WTC11 (cell line): Measurements from ENCODE around the gene KAT8. TPM values are rescaled to one million over a fixed set of nuclear protein-coding genes. Genes with fewer than 3 reads are reported as not detected.
A peak's percentile ranks its signal among the peaks of the same experiment; 100 is the strongest.

Experiments used
- ATAC-seq: fragments of 200-7000 bp; cut with Tn5 transposase; 2 replicates; pipeline ENCODE4 v1.10.0; 2021; ENCODE audit warnings: mild to moderate bottlenecking, moderate library complexity
- CTCF ChIA-PET: fragments of 300-600 bp; sonication (Branson Sonifier 250); formaldehyde crosslinking; loops from one replicate; lab custom pipeline; 2021; ENCODE audit warnings: antibody characterized with exemption; lab: Charles Lee
- POLR2A ChIA-PET: fragments of 350-600 bp; sonication (Branson Sonifier 250); formaldehyde crosslinking; loops from one replicate; lab custom pipeline; 2021; ENCODE audit warnings: antibody characterized with exemption; lab: Charles Lee
- DNase-seq: peaks from one replicate; pipeline ENCODE4 v3.0.0; 2021; ENCODE audit warnings: low spot score
- H3K27ac Mint-ChIP-seq: 2 replicates; pipeline ENCODE4 v1.8.0; 2021; ENCODE audit warnings: mixed read lengths
- H3K27me3 Mint-ChIP-seq: 2 replicates; pipeline ENCODE4 v1.8.0; 2021; ENCODE audit warnings: low read depth, mild to moderate bottlenecking, moderate library complexity, mixed read lengths
- H3K36me3 Mint-ChIP-seq: 2 replicates; pipeline ENCODE4 v1.8.0; 2021; ENCODE audit warnings: mixed read lengths
- H3K4me1 Mint-ChIP-seq: 2 replicates; pipeline ENCODE4 v1.8.0; 2022; ENCODE audit warnings: mixed read lengths
- H3K4me3 Mint-ChIP-seq: 2 replicates; pipeline ENCODE4 v1.8.0; 2021; ENCODE audit warnings: mild to moderate bottlenecking, moderate library complexity, mixed read lengths
- H3K9me3 Mint-ChIP-seq: 2 replicates; pipeline ENCODE4 v1.8.0; 2021; ENCODE audit warnings: mixed read lengths
- ATF2 ChIP-seq: sonication (generic); formaldehyde crosslinking; IDR thresholded peaks from 2 replicates; pipeline ENCODE4 v1.8.1; 2022; ENCODE audit warnings: low read depth, missing genetic modification reagents, borderline replicate concordance
- ATF3 ChIP-seq: sonication (generic); formaldehyde crosslinking; conservative IDR thresholded peaks from 2 replicates; pipeline ENCODE4 v1.8.1; 2022; ENCODE audit warnings: mild to moderate bottlenecking, missing genetic modification reagents
- ATF6 ChIP-seq: sonication (generic); formaldehyde crosslinking; IDR thresholded peaks from 2 replicates; pipeline ENCODE4 v1.8.1; 2023; ENCODE audit warnings: mild to moderate bottlenecking, missing genetic modification reagents
- CREM ChIP-seq: sonication (generic); formaldehyde crosslinking; IDR thresholded peaks from 2 replicates; pipeline ENCODE4 v1.8.1; 2022; ENCODE audit warnings: mild to moderate bottlenecking, missing genetic modification reagents, moderate library complexity
- E2F5 ChIP-seq: sonication (generic); formaldehyde crosslinking; IDR thresholded peaks from 2 replicates; pipeline ENCODE4 v1.8.1; 2022; ENCODE audit warnings: mild to moderate bottlenecking, moderate library complexity, missing genetic modification reagents
- ELF4 ChIP-seq: sonication (generic); formaldehyde crosslinking; IDR thresholded peaks from 2 replicates; pipeline ENCODE4 v1.8.1; 2022; ENCODE audit warnings: low read depth, mild to moderate bottlenecking, moderate library complexity, missing genetic modification reagents
- ETV6 ChIP-seq: sonication (generic); formaldehyde crosslinking; IDR thresholded peaks from 2 replicates; pipeline ENCODE4 v1.8.1; 2022; ENCODE audit warnings: mild to moderate bottlenecking, missing genetic modification reagents
- FOXK1 ChIP-seq: sonication (generic); formaldehyde crosslinking; IDR thresholded peaks from 2 replicates; pipeline ENCODE4 v1.8.0; 2022; ENCODE audit warnings: mild to moderate bottlenecking, moderate library complexity, missing genetic modification reagents
- FOXP1 ChIP-seq: sonication (generic); formaldehyde crosslinking; IDR thresholded peaks from 2 replicates; pipeline ENCODE4 v1.8.0; 2022; ENCODE audit warnings: missing genetic modification reagents, mild to moderate bottlenecking, moderate library complexity, borderline replicate concordance
- GABPB1 ChIP-seq: sonication (generic); formaldehyde crosslinking; IDR thresholded peaks from 2 replicates; pipeline ENCODE4 v1.8.1; 2023; ENCODE audit warnings: mild to moderate bottlenecking, missing genetic modification reagents
- HMGXB4 ChIP-seq: sonication (generic); formaldehyde crosslinking; IDR thresholded peaks from 2 replicates; pipeline ENCODE4 v1.8.1; 2023; ENCODE audit warnings: mild to moderate bottlenecking, moderate library complexity, missing genetic modification reagents
- NFE2L1 ChIP-seq: sonication (generic); formaldehyde crosslinking; IDR thresholded peaks from 2 replicates; pipeline ENCODE4 v1.8.1; 2023; ENCODE audit warnings: missing genetic modification reagents
- NR2C2 ChIP-seq: sonication (generic); formaldehyde crosslinking; IDR thresholded peaks from 2 replicates; pipeline ENCODE4 v1.8.0; 2022; ENCODE audit warnings: mild to moderate bottlenecking, missing genetic modification reagents
- PRDM15 ChIP-seq: sonication (generic); formaldehyde crosslinking; IDR thresholded peaks from 2 replicates; pipeline ENCODE4 v1.8.0; 2022; ENCODE audit warnings: missing genetic modification reagents
- PRRX2 ChIP-seq: fragments of 250-450 bp; sonication (Bioruptor Pico); IDR thresholded peaks from 2 replicates; pipeline ENCODE4 v1.8.0; 2021; ENCODE audit warnings: mild to moderate bottlenecking
- SMAD3 ChIP-seq: sonication (generic); formaldehyde crosslinking; IDR thresholded peaks from 2 replicates; pipeline ENCODE4 v1.8.0; 2022; ENCODE audit warnings: missing genetic modification reagents, mild to moderate bottlenecking, borderline replicate concordance
- SP1 ChIP-seq: sonication (generic); formaldehyde crosslinking; conservative IDR thresholded peaks from 2 replicates; pipeline ENCODE4 v1.8.1; 2022; ENCODE audit warnings: missing genetic modification reagents
- TEAD1 ChIP-seq: sonication (generic); formaldehyde crosslinking; IDR thresholded peaks from 2 replicates; pipeline ENCODE4 v1.8.0; 2022; ENCODE audit warnings: mild to moderate bottlenecking, missing genetic modification reagents
- USF2 ChIP-seq: sonication (generic); formaldehyde crosslinking; IDR thresholded peaks from 2 replicates; pipeline ENCODE4 v1.8.1; 2023; ENCODE audit warnings: mild to moderate bottlenecking, missing genetic modification reagents, moderate library complexity
- ZMAT4 ChIP-seq: fragments of 250-450 bp; sonication (Bioruptor Pico); IDR thresholded peaks from 2 replicates; pipeline ENCODE4 v1.9.0; 2021; ENCODE audit warnings: mild to moderate bottlenecking
- ZNF138 ChIP-seq: sonication (generic); formaldehyde crosslinking; conservative IDR thresholded peaks from 2 replicates; pipeline ENCODE4 v1.8.1; 2022; ENCODE audit warnings: mild to moderate bottlenecking, moderate library complexity, missing genetic modification reagents
- ZNF263 ChIP-seq: sonication (generic); formaldehyde crosslinking; IDR thresholded peaks from 2 replicates; pipeline ENCODE4 v1.8.1; 2022; ENCODE audit warnings: low read depth, mild to moderate bottlenecking, moderate library complexity, missing genetic modification reagents
- ZNF671 ChIP-seq: fragments of 250-450 bp; sonication (Bioruptor Pico); IDR thresholded peaks from 2 replicates; pipeline ENCODE4 v1.8.0; 2021; ENCODE audit warnings: mild to moderate bottlenecking
- total RNA-seq: library from RNA; stranded (reverse); gene quantifications from 3 replicates; pipeline ENCODE4 v1.2.3, GENCODE V29; 2021

KAT8 gene
- total RNA-seq, 1 experiment from 2014 or later, result 70.8 TPM

- H3K27ac Mint-ChIP-seq, result peak within 1 kb of the TSS; percentile 95
- ATAC-seq (peak; percentile 86), DNase-seq (peak; percentile 97)
- H3K4me1 Mint-ChIP-seq, result peaks cover 19% of the 10 kb centered on the region
- ChIA-PET POLR2A (interaction anchor here (0.5 to 1.7 kb wide), 15 partner anchors 10 to 1297 kb away, joined by 3 to 13 read pairs (median 5); partner anchors contain the start of genes FUS, HSD3B7, KAT8 and PRSS8), CTCF (interaction anchor here (1.0 to 2.4 kb wide), 12 partner anchors 19 to 386 kb away, joined by 3 to 22 read pairs (median 7); partner anchors contain the start of genes HSD3B7, VKORC1 and ZNF843)
- TF ChIP-seq ZNF671 (CRISPR knock-in tag), result no peak
- TF ChIP-seq E2F5 (CRISPR knock-in tag), result peak; percentile 85; the same call in 1 of the 2 replicates
- TF ChIP-seq PRDM15, result 0 out of 2 replicates have a peak, but pooled peaks have one; percentile 19
- no peak for TF ChIP-seq ELF4
- TF ChIP-seq ATF2 (CRISPR knock-in tag), result no peak
- peak; percentile 98 for TF ChIP-seq ZNF263 (CRISPR knock-in tag)
- peak; percentile 40; the same call in 1 of the 2 replicates for TF ChIP-seq HMGXB4 (CRISPR knock-in tag)
- TF ChIP-seq NFE2L1 (CRISPR knock-in tag), result peak; percentile 87; the same call in 1 of the 2 replicates
- no peak for TF ChIP-seq NR2C2 (CRISPR knock-in tag)
- TF ChIP-seq SMAD3 (CRISPR knock-in tag), result peak; percentile 64; the same call in 1 of the 2 replicates
- TF ChIP-seq TEAD1 (CRISPR knock-in tag), result 0 out of 2 replicates have a peak, but pooled peaks have one; percentile 59
- no peak for TF ChIP-seq USF2
- peak; percentile 80; the same call in 1 of the 2 replicates for TF ChIP-seq FOXP1
- no peak for TF ChIP-seq ATF3
- TF ChIP-seq ETV6, result peak; percentile 75
- no peak for TF ChIP-seq ZNF138
- no peak for TF ChIP-seq PRRX2 (CRISPR knock-in tag)
- TF ChIP-seq FOXK1, result peak; percentile 98
- peak; percentile 89 for TF ChIP-seq CREM (CRISPR knock-in tag)
- TF ChIP-seq SP1, result peak; percentile 98
- TF ChIP-seq ATF6, result no peak
- peak; percentile 93 for TF ChIP-seq GABPB1
- no peak for TF ChIP-seq ZMAT4 (CRISPR knock-in tag)
- peaks cover 19% of the 10 kb centered on the region for H3K36me3 Mint-ChIP-seq
- H3K27me3 Mint-ChIP-seq, result no peaks in the 10 kb centered on the region
- no peaks in the 10 kb centered on the region for H3K9me3 Mint-ChIP-seq
- H3K4me3 Mint-ChIP-seq, result peak within 1 kb of the TSS; percentile 99
Observed at GRCh38 chr16:31073970-31074813, 43.3 kb upstream of the KAT8 start, which contains the start of the genes ZNF646 and ZNF668. TSS of gene ZNF646 (plus strand) at chr16:31074422. CDS start at chr16:31076325, 1,903 bp downstream. TSS of gene ZNF668 (minus strand) at chr16:31074240. CDS start at chr16:31064459, 9,781 bp downstream.
